ENCODE results near the gene FHIT. TPM values are rescaled to one million over a fixed set of nuclear protein-coding genes. Genes with fewer than 3 reads are reported as not detected.
"Not testable (repeated sequence)": the region's sequence is repeated elsewhere in the genome, so short reads cannot be mapped to it uniquely, and the experiment has no call there.

The FHIT gene
- total RNA-seq, 1 donor from 2014 or later, result 0.53 TPM

DNA sequence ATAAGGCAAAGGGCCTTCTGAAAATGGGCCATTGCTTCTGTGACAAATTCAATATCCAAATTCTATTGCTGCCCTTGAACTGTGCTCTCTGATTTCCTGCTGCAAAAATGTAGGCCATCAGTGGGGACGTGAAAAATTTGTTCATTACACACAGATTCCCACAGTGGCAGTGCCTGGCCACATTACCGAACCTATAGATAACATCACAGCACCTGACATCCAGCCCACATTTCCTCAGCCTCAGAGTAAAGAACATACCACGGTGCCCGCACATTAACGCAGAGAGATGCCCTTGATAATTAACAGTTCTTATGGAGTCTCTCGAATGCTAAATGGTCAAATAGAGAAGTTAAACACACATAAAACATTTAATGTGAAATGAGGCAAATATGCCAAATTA is 1269.9 kb downstream of the FHIT start:
- DNase-seq (ENCODE audit: low read depth), result no peak

DNA sequence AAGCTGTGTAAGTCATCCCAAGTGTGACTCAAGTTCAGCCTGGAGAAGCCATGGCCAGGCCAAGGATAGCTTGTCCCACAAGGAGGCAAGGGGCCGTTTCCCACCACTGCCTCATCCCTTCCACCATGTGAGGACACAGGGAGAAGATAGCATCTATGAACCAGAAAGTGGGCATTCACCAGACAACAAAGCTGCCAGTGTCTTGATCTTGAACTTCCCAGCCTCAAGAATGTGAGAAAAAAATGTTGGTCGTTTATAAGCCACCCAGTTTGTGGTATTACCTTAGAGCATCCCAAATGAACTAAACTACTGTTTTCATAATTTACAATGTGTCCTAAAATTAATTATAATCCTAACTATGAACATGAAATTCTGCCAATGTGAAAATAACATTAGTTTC is 1270.7 kb downstream of the FHIT start:
- DNase-seq (ENCODE audit: low read depth), result no peak

DNA sequence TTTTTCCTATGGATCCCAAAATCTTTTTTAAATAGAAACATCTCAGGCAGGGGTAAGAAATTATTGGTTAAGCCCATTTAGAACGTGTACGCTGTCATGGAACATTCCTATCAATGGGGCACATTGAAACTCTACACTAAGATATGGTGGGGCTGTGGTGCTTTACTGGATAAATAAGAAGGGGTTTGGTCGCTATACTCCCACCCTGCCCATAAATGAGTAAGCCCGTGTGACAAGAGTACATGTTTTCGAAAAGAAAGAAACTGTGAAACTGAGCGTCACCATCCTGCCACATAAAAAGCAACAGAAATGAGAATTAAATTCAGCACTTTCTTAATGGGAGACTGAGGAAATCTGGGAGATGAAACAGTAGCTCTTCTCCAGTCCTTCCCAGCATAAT is 1271.7 kb downstream of the FHIT start:
- DNase-seq (ENCODE audit: low read depth), result no peak

DNA sequence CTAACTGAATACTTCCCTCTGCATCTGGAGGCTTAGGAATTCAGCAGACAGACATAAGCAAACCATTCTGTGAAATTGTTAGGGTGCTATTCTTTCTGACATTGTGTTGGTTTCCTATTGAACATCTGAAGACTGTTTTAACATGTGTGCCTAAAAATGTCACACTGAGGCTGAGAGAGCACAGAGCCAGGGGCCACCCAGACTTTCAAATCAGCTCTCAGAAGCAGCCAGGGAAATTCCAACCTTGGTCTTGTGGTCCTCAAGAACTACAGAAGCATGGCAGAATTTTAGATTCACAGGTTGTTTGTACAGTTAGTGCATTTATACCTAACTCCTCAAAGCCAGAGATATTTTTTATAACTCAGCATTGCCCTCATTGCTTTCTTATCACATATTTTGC is 1272.3 kb downstream of the FHIT start:
- no peak for DNase-seq (ENCODE audit: low read depth)

DNA sequence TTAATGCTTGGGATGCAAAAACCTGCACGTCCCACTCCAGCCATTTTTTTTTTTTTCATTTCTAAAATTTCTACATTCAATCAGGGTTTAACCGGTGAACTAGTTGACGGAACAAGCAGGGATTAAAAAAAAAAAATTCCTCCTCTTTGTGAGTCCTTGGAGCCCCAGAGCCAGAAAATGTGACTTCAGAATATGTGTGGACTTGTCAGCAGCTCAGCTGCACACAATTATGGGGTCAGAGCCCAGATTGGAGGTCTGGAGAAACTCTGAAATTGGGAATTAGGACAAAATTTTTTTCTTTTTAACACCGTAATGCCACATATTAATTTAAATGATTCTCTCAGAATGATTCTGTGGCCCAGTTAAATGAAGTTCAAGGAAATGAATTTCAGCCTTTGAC is 1280.5 kb downstream of the FHIT start:
- no peak for DNase-seq (ENCODE audit: low read depth)

DNA sequence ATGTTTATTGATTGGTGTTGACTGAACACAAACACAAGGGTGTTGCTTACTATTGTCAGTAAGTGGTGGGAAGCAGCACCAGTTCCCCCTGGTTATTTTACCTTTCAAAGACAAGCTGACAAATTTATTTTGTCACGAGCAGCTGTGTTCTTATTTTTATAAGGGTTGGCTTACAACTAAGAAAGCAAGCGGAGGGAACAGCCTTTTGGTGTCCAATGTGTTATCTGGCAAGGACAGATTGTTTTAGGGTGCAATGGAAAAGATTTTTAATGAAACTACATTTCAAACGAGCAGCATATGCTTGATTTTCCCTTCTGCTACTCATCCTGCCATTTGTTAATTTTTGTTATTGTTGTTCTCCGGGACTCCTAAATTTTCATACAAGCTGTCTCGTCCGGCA is 1280.9 kb downstream of the FHIT start:
- no peak for DNase-seq (ENCODE audit: low read depth)

DNA sequence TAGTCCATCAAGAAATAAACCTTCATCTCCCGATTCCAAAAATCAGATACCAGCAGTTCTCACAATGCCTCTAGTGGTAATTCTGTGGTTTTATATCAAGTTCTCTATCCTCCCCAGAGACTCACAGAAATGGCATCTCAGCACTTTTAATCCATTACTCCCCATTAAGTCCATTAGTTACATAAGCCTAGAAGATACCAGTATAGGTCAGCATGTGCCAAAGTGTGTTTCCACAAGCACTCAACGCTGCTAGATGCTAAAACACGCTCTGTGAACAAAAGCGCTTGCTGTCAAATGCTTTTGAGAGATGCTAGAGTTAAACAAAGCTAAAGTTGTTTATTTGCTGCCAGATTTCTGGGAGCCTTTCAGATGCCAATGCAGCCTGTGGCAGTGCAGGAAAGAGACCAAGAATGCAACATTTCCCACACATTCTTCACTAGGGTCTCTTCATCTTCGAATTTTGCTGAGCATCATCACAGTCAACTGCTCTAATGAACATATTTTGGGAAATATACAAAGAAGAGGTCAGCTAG is 1282.7 kb downstream of the FHIT start:
- DNase-seq (ENCODE audit: low read depth), result no peak

DNA sequence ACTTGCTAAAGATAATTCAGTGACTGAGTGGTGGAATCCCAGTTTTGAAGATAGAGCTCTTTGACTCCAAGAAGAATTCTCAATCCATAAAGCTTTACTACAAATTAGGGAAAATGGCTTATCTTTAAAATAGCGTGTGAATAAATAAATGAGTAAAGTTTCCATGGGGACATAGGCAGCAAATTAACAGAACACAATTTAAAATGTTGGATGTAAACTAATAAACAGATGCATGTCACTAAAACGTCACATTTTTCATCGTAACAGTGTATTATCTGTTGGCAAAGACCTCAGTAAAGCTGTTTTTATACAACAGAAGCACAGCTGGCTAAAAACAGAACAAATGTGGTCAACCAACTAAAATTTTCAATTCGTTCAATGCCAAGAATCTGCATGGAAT is 1287.6 kb downstream of the FHIT start:
- DNase-seq (ENCODE audit: low read depth), result no peak

DNA sequence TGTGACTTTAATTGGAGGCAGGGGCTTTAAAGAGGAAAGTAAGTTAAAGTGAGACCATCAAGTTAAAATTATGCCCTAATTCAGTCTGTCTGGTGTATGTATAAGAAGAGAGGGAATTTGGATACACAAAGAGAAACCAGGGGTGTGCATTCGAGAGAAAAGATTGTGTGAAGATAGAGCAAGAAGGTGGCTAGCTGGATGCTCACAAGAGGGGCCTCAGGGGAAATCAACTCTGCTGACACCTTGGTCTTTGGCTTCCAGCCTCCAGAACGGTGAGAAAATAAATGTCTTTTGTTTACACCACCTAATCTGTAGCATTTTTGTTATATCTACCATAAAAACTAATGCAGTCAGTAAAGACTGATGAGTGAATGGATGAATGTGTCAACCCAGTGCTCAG is 1294.1 kb downstream of the FHIT start:
- no peak for DNase-seq (ENCODE audit: low read depth)

DNA sequence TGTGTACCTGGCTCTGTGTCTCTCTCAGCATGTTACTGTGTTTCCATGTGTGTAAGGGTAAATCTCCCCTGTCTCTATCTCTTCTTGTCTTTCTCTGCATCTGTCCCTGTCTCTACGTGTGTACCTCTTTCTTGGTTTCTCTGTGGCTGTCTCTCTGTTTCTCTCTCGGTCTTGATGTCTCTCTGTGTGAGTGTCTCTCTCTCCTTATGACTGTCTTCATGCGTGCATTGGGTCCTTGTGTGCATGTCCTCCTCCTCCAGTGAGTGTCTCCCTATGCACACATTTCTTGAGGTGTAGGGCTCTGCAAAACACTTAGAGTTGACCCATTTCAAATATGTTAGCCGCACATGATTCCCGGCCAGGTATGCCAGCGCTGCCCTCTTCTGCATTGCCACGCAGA is 1298.1 kb downstream of the FHIT start:
- no peak for DNase-seq (ENCODE audit: low read depth)

DNA sequence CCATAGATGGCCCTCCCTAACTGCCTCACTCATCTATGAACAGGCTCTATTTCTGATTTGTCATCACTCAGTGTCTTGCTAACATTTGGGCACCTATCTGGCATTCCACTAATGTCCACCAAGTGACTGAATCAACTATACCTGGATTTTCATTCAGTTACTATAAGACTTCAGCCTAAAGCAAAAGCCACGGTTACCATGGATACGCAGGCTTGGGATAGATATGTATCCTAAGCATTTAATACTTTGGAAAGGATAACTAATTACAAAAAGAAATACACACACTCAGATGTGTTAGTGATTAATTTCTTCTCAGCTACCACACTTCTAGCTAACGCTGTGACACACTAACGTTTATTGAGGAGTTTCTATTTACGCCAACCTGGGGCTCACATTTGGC is 1301.9 kb downstream of the FHIT start:
- no peak for DNase-seq (ENCODE audit: low read depth)

DNA sequence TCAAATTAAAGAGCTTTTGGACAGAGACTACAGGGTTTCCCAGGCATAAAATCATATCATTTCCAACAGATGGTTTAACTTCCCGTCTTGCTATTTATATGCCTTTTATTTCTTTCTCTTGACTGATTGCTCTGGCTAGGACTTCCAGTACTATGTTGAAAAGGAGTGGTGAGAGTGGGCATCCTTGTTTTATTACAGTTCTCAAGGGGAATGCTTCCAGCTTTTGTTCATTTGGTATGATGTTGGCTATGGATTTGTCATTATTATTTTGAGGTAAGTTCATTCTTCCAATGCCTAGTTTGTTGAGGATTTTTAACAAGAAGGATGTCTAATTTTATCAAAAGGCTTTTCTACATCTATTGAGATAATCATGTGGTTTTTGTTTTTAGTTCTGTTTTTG is 1304.9 kb downstream of the FHIT start:
- no peak for DNase-seq (ENCODE audit: low read depth)

DNA sequence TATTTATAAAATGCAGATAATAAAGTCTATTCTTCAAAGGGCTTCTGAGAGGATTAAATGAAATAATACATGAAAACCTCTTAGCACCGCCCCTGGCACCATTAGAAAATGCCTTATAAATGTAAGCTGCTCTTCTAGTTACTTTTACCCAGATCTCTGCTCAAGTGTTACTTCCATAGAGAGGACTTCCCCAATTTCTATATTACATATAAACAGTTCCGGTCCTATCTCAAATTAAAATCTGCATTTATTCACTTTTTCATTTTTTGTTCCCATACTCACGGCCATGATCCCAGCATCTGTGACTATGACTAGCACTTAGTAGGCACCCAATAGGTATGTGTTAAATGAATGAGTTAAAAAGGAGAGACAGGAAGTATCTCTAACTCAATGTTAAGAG is 1310.5 kb downstream of the FHIT start:
- no peak for DNase-seq (ENCODE audit: low read depth)

DNA sequence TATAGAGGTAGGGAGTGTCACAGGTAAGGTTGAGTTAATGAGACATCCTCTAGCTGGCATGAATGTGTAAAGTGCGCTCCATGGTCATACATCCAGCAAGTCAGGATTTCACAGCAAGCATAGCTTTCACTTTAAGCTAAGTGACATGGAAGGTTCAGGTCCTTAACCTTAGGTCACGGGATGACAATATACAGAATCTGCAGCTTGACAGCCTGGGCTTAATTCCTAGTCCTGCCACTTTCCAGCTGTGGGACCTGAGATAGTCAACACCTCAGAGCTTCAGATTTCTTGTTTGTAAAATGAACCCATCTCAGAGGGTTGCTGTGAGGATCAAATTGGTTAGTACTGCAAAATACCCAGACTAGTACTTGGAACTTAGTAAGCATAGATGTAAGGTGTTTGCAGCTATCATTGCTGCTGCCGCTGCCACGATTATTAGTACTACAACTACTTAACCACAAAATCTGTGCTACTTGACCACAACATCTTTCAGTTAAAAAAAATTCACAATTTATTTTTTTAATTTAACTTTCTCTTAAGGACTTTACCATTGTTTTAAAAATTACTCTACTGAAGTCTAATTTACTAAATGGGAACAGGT is 1311.3 kb downstream of the FHIT start:
- DNase-seq (ENCODE audit: low read depth), result no peak

DNA sequence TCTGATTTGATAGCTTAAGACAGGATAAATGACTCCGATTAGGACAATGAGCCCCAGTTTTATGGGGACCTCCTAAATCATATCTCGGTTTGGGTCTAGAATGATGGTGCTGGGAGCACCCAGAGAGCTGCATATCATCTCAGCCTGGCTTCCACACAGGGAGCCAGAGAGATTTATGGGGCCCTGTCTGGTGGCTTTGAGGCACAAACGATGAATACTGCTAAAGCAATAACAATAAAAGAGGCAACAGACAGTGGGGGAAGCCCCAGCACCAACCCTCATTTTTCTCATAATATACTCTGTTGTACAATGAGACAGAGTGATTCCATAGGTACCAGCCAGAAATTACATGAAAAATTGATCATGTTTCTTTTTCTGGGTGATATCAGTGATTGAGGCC is 1312.4 kb downstream of the FHIT start:
- DNase-seq (ENCODE audit: low read depth), result no peak

DNA sequence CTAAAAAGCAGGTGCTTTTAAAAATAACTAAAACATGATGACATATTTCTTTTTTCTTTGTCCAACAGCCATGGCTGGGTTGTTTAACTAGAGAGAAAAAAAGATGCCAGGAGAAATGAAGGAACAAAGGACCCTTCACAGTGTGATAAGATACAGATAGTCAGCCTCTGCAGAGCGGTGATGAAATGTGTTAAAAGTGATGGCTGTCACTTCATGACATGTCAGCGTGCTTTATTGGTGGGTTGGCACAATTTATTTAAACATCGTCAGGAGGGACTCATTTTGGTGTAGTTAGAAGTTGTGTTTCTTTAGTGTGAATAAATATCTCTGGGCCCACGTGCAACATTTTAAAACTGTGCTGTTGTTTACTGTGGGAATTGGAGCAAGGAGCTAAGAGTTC is 1314.1 kb downstream of the FHIT start:
- no peak for DNase-seq (ENCODE audit: low read depth)

DNA sequence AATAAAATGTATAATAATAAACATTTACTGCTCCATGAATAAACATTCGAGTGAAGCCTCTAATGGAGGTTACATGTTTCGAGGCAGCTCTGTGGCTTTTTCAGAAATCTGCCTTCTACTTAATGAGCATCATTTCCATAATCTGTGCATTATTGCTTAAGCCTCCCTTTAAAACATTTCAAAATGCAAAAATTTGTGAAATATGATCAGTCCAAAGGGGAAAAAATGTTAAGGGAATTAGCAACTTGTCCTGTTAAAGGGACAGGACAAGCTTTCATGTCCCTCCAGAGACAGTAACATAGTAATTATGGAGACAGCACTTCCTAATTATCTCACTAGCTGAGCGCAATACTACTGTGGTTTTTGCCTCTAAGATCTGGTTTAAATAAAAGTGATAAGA is 1314.8 kb downstream of the FHIT start:
- no peak for DNase-seq (ENCODE audit: low read depth)

DNA sequence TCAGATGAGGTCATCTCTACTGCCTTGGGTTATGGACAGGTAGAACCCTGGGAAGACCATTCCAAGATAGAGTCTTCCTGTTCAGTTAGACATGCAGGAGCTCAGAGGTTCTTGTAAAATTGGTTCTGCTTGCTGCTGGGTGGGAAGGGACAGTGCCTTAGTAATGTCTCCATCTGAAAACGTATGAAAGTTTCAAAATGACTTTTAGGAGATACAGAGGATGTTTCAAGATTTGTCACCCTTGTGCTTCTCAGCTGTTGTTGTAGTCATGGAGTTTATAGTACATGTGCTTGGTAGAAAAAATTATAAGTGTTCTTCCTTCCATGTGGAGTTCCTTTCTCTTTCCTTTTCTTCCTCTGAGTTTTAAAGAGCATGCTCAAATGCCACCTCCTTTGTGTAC is 1316.2 kb downstream of the FHIT start:
- DNase-seq (ENCODE audit: low read depth), result no peak

DNA sequence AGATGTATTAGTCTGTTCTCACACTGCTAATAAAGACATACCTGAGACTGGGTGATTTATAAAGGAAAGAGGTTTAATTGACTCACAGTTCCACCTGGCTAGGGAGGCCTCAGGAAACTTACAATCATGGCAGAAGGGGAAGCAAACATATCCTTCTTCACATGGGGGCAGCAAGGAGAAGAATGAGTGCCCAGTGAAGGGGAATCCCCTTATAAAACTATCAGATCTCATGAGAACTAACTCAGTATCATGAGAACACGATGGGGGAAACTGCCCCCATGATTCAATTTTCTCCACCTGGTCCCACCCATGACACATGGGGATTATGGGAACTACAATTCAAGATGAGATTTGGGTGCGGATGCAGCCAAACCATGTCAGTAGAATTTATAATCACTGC is 1316.7 kb downstream of the FHIT start:
- DNase-seq (ENCODE audit: low read depth), result not testable (repeated sequence)

DNA sequence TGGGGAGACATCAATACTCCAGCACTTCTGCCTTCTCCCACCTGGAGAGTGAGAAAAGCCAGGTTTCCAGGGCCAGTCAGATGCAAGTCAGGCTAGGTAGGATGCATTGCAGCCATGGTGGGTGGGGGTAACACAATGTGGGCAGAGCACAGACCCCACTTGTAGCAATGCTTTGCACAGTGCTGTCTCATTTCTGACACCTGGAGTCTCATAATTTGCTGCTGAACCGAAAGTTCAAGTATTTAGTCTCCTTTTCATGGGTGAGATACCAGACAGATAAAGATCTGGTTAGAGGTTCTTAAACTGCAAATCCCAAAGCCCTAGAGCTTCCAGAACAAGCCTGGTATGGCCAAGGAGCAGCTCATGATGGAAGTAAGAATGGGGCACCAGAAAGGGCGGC is 1321.1 kb downstream of the FHIT start:
- DNase-seq (ENCODE audit: low read depth), result no peak

DNA sequence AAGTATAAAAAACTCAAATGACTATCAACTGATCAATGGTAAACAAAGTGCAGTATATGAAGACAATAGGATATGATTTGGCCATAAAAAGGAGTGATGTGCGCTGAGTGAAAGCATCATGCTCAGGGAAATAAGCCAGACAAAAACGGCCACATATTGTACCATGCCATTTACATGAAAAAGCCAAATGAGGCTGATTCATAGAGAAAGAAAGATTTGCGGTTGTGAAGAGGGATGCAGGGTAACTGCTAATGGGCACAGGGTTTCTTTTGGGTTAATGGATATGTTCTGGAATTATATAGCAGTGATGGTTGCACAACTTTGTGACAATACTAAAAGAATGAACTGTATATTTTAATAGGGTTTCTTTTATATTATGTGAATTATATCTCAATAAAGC is 1324.2 kb downstream of the FHIT start:
- no peak for DNase-seq (ENCODE audit: low read depth)

DNA sequence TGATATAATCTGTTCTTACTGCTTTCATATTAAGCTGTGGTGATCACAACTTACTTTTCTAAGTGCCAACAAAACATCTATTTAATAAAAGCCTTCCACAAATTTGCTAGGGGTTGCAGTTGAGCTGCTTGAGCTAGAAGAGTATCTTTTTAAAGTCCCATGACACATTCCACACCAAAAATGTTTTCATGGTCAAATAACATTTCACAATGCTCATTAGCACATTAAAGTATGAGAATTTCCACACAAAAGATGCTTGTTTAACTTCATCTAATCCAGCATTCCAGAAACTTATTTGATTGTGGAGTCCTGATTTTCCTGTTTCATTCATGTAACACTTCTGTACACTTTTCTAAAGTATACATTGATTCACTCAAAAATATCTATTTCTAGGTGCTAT is 1325.3 kb downstream of the FHIT start:
- DNase-seq (ENCODE audit: low read depth), result no peak

DNA sequence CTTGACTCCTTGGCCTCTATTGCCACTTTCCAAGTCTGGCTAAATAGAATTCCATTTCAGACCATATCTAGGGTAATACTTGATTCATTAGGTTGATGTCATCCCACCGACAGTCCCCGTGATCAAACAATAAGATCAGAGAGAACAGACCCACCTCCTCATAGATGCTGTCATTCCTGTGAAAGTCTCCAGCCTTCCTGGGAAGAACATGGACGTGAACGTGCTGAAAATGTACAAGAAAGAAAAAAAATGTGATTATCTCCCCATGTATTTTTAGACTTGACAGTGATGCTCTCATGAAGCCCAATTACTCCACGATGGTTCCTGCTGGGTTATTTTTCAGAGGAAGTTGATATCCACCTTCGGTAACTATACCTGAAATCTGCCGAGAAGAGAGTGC is 1329.1 kb downstream of the FHIT start:
- no peak for DNase-seq (ENCODE audit: low read depth)

DNA sequence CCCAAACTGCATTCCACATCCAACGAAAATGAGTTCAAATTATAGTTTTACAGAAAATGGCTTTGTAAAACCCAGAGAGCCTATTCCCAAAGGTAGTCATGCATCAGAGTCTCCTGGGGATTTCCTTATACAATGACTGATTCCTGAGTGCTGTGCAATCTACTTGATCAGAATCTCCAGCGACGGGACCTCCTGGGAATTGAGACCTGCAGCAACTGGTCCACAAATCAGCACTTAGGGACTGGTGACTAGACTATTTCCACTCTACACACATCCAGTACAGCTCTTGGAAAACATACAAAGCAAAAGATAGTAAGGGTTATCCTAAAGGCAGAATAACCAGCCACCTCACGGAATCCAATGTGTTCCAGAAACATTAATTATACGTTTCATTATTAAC is 1330.4 kb downstream of the FHIT start:
- no peak for DNase-seq (ENCODE audit: low read depth)

Data from myocyte (in vitro differentiated cells).